Measurements from ENCODE around the gene TLR10.

GRCh38 chr4:38818441-38818976 lies 35.7 kb upstream of the TLR10 start:
- no peak for TF ChIP-seq CTCF (IDR thresholded peaks at IDR 0.05)
- no peak for TF ChIP-seq POLR2A (IDR thresholded peaks at IDR 0.05)

Measured in vagina (tissue), 2 donors.